HG03045 (cell line): ENCODE data around the gene AIPL1.

Source experiments
- ATAC-seq: cut with Tn5 transposase; IDR thresholded peaks from one replicate; pipeline ENCODE4 v1.9.1; 2021; ENCODE audit warnings: mild to moderate bottlenecking, moderate library complexity; ENCODE audit not compliant: unreplicated experiment

AIPL1 gene

GRCh38 chr17:6468051-6468790 is 33.3 kb upstream of the AIPL1 start:
- no peak for ATAC-seq

GRCh38 chr17:6467567-6467966 is 32.6 kb upstream of the AIPL1 start:
- no peak for ATAC-seq

DNA sequence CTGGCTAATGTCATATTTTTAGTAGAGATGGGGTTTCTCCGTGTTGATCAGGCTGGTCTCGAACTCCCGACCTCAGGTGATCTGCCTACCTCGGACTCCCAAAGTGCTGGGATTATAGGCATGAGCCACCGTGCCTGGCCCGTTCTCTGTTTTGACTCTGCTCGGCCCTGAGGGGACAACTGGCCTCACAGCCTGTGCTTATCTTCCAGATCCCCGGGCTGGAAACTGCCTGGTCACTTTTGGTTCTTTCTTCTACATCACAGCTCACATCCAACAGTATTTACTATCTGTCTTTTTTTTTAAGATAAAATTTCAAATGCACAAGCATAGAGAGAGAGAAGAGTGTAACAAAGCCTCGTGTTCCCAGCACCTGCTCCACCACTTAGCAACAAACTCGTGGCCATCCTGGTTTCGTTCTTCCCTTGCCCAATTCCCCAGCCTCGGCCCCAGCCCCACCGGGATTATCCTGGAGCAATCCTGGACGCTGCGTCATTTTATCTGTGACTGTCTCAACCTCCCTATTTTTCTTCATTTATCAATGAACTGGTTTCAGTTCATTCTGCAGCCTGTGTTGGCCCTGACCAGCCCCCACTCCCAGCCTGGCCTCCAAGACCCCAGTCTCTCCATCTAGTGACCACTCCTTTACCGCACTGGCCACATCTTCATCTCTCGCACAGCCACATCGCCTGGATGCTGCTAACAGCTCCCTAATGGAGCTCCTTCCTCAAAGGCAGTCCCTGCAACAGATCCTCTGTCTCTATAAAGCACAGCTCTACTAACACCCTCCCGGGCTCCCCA is 30.5 kb upstream of the AIPL1 start:
- ATAC-seq: no peak

GRCh38 chr17:6464446-6465041 is 29.6 kb upstream of the AIPL1 start:
- no peak for ATAC-seq

DNA sequence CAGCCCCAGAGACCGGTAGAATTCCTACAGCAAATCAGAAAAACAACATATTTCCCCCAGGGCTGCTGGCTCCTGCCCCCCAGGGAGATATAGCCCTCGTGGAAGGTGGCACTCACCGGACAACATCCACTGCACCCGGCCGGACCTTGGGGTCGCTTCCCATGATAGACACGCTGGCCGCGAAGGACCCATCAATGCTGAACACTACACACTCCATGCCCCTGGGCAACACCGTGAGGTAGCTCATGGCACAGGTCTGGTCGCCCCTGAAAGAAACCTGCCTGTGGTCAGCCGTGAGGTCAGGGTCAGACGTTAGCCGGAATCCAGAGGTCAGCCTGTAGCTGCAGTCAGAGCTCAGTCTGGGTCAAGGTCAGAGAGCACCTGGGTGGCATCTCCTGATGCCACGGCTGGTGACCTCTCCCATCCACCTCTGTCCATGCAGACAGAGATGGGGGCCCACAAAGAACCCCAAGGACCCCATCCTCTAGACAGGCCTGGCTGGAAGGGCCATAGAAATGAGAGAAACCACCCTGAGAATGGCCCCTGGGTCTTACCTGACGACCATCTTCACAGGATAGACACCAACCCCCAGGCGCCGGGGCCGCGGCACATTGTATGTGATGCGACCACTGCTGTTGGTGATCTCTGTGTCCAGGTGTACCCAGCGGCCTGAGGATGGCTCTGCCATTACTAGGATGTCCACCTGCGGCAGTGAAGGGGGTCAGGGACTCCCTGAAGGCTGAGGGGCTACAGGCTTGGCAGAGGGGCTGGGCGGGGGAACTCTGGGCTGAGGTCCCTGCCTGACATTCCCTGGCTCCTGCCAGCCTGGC is 28.9 kb upstream of the AIPL1 start:
- ATAC-seq: no peak

DNA sequence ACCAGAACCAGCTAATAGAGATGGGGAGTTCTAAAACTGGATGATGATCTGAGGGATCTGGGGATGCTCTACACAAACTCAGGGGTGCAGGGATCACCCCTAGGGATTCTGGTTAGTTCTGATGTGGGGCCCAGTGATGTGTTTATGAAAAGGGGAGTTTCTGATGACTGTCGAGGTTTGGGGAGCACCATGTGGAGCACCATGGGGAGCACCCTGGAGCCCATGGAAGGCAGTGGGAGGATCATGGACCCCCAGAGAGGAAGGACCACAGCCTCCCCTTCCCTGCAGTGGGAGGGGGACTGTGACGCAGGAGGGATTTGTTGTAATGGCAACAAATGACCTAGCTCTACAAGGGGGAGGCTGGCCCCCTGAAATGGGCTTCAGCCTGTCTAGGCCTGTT is 27.8 kb upstream of the AIPL1 start:
- no peak for ATAC-seq

DNA sequence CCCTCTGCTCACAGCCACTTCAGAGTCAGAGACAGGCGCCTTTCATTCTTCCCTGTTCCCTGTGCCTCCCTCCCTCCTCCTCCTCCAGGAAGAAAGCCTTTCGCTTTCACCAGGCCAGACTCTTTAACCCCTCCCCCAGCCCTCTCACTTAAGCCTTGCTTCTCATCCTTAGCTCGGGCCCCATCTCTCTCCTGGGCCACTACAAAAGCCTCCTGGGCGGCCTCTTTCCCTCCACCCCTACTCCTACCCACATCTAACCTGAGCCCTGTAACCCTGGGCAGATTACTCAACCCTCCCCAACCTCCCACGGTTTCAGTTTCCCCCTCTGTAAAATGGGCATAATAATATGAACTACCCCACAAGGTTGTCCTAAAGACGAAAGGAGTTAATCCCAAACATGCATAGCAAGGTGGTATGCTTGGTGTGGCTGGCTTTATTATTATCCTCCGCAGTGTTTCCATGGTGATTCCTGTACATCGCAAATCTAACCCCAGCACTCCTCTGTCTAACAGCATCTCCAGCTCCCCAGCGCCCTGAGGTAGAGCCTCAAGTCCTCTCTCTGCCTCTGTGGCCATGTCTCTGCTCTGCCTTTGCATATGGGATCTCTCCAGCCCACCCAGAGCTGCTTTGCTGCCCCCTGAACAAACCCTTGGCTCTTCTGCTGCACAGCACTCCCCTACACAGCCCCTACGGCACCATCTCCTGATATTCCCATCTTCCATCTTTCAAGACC is 27.0 kb upstream of the AIPL1 start:
- no peak for ATAC-seq

- no peak for ATAC-seq
These were observed 26.3 kb upstream of the AIPL1 start for GRCh38 chr17:6461246-6461645.

GRCh38 chr17:6460531-6461161 is 25.7 kb upstream of the AIPL1 start:
- no peak for ATAC-seq

DNA sequence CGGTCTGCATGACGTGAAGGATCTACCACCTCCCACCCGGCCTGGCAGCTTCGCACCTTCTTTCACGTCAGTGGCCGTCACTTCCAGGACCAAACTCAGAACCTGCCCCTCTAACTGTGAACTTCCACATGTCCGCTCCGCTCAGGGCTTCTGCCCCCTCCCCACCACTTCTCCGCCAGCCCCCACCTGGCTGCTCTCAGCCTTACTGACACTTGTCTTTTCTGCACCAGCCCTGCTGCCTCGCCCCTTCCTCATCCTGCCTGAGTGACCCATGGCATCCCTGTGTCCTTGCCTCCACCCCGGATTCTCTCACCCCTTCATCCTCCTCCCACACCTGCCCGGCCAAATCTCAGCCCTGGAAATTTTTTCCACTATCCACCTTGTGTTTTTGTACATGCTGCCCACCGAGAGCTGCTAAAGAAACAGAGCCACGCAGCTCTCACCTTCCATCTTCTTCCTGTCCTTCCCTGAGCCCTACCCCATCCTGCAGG is 23.6 kb upstream of the AIPL1 start:
- no peak for ATAC-seq

DNA sequence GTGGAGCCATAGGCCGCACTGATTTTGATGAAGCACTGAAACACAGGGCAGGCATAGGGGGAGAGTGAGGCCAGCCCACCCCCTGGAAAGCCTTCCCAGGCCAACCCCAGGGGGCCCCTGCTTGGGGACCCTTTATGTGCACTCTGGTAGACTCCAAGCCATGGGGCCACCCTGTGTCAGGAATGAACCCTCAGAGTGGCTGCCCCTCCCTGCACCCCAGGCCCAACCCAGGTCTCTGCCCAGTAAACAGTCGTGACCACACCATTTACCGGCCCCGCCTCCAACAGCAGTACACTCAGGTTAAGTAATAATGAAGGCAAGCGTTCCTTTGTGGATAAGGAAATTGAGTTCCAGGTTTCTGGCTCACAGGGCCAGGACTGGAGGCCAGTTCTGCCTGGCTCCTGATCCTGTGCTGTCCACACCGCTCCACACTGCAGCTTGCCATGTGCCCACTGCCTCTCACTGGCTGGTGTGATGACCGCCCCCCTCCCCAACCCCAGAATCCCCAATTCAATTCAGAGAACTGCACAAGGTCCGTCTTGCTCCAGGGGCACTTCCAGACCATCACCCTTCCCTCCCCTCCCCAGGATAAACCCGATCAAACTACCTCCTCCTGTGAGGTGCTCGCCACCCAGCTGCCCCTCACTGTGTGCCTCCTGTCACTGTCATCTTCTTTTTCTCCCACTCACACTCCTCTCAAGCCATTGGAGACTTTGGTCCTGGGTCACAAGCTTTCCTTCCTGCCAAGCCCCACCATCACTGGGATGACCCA is 23.0 kb upstream of the AIPL1 start:
- ATAC-seq: no peak

DNA sequence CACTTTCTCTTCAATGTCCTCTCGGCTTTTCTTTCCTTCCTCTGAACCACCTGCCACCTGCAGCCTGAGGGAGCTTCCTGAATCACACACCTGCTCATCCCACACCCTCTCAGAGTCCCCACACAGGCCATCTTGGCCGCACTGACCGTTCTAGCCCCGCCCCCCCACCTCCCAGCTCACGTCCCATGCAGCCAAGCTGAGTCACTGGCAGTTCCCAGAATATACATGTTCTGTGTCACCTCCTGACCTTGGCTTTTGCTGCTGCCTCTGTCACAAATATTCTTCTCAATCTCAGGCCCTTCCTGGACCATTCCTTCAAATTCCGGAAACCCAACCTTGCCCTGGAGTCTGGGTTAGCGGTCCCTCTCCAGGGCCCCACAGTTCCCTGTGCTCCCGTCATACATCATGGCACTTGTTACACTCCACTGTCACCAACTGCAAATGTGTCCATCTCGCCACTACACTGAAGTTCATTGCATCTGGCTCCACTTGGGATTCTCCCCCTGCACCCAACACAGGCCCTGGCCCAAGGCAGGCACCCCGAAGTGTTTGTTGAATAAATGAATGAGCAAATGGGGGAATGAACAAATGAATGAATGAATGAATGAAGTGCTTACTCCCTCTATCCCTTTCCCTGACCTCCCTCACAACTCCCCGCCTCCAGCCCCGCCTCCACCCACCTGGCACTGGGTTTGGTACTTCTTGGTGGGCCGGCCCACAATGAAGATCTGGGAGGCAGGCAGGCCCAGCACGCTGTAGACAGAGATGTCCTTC is 22.2 kb upstream of the AIPL1 start:
- ATAC-seq: no peak

DNA sequence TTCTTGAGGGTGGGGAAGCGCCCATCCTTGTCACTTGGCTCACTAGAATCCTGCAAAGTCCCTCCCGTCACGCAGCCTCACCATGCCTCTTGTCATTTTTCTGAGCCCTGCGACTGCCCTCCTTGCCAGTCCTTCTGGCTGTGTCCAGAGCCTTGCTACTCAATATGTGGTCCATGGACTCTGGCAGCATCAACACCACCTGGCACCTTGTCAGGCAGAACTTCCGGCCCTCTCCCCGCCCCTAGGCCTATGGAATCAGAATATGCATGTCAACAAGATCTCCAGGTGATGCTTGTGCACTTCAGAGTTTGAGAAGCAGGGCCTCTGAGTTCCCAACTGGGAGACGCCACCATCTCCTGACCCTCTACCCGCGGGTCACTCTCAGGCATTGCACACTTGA is 21.4 kb upstream of the AIPL1 start:
- no peak for ATAC-seq

GRCh38 chr17:6455321-6455705 is 20.4 kb upstream of the AIPL1 start:
- no peak for ATAC-seq

GRCh38 chr17:6454495-6455320 is 19.8 kb upstream of the AIPL1 start:
- ATAC-seq: no peak

DNA sequence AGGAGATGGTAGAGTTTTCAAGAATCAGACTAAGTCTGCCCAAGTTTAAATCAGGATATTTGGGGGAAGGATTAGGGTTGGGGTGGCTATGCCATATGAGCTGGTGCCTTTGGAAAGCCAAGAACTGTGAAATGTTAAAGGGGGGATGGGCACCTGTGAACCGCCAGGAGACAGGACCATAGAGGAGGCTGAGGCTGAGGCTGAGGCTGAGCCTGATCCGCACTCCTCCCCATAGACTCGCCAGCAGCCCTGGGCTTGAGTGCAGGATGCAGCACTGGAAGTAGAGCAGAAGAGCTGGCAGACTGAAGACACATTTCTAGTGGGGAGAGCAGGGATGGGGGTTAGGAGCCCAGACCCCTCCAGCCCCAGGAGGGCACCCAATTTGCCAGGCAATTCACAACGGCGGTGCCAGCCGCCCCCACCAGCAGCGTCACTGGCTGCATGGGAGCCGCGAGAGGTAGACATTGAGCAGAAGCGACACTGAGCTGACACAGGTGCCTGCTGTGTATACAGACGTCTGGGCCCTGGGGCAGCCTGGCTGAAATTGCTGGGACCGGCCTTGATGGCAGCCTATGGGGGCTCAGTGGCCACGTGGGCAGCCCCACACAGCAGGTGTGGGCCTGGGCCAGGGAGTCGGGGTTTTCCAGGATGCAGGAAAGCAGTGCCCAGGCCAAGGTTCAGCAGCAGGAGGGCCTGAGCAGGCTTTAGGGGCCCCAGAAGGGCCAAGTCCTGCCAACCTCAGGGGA is 18.5 kb upstream of the AIPL1 start:
- ATAC-seq: no peak
